NCI-H2196 treated with DMSO at 0.1 percent for 48 hours (cell line): ENCODE measurements around the gene CSNK1D.

Experiments
- DNase-seq: peaks from one replicate; lab custom pipeline; 2025; ENCODE audit not compliant: unreplicated experiment; lab: John Stamatoyannopoulos, UW

Gene CSNK1D

GRCh38 chr17:82310877-82311276, 37.4 kb upstream of the CSNK1D start:
- DNase-seq = no peak

DNA sequence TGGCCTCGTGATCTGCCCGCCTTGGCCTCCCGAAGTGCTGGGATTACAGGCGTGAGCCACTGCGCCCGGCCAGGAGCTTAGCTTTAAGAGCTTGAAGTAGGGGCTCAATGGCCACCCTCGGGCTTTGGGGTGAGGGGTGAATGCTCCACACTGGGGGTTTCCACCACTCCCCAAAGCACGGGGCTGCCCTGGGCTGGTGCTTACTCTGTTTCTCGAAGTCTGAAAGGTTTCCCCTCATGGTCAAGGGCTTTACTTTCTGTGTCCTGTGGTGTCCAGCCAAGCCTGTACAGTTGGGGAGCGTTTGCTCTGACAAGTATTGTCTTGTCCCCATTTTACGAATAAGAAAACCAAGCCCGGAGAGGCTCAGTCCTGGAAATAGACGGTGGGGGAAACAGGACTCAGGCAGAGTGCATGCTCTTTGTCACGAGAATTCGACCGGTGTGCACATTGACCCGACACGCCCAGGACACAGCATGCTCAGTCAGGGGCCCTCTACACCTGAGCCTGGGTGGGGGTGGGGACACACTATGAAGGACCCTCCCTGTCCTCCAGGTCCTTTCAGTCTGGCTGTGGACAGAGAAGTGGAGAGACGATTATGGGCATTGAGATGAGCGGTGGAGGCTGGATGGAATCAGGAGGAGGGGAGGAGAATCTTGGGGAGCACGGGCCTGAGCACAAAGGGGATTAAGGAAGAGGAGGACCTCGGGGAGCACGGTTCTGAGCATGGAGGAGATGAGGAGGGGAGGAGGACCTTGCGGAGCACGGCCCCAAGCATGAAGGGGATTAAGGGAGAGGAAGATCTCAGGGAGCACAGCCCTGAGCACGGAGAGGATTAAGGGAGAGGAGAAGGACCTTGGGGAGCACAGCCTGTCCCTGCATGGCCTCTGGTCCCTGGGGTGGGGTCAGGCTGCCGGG, 36.4 kb upstream of the CSNK1D start:
- DNase-seq = no peak

GRCh38 chr17:82305727-82306300, 32.3 kb upstream of the CSNK1D start:
- DNase-seq = no peak

- DNase-seq = no peak
Observed at GRCh38 chr17:82304826-82305726, 31.6 kb upstream of the CSNK1D start.

DNA sequence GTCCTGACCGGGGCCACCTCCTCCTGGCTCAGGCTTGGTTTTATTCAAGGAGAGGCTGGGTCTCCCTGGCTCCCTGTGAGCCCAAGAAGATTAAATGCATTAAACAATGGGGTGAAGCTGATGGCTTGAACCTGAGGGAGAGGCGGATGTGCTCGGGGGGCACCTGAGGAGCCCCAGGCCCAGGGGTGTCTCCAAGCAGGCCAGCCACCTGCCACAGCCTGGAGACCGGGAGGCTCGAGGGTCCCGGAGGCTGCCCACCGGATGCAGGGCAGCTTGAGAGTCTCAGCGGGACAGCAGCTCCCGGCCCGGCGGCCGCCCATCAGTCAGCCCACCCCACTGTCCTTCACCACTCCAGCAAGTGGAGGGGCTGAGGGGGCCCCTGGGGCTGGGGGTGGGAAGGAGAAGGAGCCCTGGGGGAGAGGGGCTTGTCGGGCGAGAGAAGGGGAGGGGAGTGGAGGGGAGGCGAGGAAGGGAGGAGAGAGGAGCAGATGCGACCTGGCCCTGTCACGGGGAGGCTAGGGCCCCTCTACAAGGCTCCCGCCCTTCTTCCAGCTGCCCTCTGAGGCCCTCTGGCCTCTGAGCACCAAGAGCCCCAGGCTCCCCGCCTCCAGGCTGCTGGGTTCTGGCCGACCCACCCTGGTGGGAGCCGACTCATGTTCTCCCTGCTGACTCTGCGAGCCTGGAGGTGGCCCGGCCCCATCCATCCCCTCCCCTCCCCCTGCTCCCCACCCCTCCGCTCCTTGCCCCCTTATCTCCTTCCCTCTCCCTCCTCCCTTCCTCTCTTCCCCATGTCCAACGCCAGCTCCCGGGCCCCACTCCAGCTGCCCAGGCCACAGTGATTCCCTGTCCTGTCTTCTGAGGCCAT, 30.7 kb upstream of the CSNK1D start:
- DNase-seq = no peak

- no peak for DNase-seq
Observed at GRCh38 chr17:82302991-82303943, 29.8 kb upstream of the CSNK1D start.

- no peak for DNase-seq
Observed at GRCh38 chr17:82302568-82302963, 29.1 kb upstream of the CSNK1D start.

GRCh38 chr17:82301916-82302567, 28.5 kb upstream of the CSNK1D start:
- DNase-seq = no peak

GRCh38 chr17:82301300-82301915, 27.9 kb upstream of the CSNK1D start:
- no peak for DNase-seq

- no peak for DNase-seq
Observed at GRCh38 chr17:82300707-82301270, 27.3 kb upstream of the CSNK1D start.

DNA sequence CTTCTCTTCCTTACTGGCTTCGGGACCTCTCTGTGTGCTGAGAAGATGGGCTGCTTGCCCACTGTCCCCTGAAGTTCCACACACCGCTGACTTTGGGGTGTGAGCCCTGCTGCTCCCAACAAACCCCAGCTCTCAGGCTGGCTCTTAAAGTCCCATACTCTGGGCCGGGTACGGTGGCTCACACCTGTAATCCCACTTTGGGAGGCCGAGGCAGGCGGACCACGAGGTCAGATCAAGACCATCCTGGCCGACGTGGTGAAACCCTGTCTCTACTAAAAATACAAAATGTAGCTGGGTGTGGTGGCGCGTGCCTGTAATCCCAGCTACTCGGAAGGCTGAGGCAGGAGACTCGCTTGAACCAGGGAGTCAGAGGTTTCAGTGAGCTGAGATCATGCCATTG, 26.7 kb upstream of the CSNK1D start:
- DNase-seq = no peak

GRCh38 chr17:82299452-82299851, 26.0 kb upstream of the CSNK1D start:
- DNase-seq = no peak

DNA sequence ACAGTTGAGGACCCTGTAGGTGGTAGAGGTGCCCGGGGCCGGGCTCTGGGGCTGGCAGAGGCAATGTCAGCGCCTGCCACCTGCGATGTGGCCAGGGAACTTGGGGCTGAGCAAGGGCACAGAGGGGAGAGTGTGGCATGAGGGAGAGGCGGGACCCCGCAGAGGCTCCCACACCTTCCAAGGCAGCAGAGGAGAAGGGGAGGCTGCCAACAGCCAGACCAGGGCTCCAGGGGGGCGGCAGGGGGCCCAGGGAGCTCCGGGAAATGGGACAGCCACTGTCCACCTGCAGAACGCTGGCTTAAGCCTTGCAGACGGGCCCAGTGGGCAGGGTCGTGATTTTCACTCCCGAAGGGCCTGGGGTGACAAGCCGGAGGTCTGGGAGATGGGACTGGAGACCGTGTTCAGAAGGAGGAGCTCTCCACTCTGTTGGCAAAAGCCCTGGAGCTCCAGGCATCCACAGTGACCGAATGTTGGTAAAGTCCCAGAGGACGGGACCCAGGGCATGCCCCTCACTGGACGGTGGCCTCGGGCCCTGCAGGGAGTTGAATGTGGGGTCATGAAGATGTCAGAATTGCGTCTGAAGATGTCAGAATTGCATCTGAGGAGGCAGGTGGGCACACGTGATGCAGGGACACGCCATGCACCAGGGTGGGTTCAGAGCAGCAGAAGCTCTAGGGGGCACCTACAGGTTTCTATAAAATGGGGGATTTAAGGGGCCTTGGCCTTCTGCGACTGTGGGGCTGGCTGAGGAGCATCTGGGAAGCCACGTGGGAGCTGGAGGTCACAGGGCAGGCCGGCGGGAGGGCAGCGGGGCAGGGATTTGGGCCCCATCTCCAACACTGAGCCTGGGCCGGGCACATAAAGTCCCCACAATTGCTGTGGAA, 25.3 kb upstream of the CSNK1D start:
- DNase-seq = no peak

DNA sequence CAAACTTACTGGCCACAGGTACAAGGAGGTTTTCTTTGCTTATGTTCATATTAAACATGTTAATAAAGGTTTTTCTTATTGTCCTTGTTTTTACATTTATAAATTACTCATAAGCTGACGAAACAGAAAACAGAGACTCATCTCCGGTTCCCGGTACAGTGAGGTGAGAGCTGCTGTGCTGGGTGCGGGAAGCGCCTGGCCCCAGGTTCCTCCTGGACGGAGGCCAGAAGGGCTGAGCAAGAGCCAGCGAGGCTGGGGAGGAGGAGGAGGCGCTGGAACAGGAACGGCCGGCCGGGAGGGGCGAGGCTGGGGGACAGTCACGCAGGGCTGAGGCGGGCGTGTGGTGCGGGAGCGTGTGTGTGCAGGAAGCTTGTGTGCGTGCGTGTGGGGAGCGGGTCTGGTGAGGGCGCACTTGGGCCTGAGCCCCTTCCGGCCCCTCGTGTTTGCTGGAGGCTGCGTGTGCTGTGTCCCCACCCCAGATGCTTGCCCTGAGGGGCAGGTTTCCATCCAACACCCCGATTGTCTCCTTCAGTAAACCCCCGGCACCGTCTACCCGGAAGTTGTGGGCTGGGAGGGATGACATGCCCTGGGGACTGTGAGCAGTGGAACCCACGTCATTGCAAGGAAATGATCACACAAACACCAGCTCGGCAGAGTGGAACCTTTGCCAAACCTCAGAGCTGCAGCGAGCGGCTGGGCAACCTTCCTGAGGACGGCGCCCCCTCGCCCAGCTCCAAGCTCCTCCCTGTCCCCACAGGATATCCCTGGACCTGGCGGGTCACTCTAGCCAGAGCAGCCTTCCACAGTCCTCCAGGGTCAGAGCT, 24.4 kb upstream of the CSNK1D start:
- DNase-seq = peak; percentile 96

- peak; percentile 90 for DNase-seq
Observed at GRCh38 chr17:82297280-82297713, 23.8 kb upstream of the CSNK1D start.
